Activated CD8-positive, alpha-beta T cell treated with anti-CD3 and anti-CD28 coated beads for 36 hours (primary cell): Measurements from ENCODE around the gene POU2F3. TPM values are rescaled to one million over a fixed set of nuclear protein-coding genes. Genes with fewer than 3 reads are reported as not detected.

Source experiments
- ATAC-seq: fragments of 200-7000 bp; cut with Tn5 transposase; one replicate; pipeline ENCODE4 v1.10.0; 2021; ENCODE audit warnings: mild to moderate bottlenecking, moderate library complexity
- CTCF ChIA-PET: fragments of 350-600 bp; sonication (Branson Sonifier 250); formaldehyde crosslinking; loops from one replicate; lab custom pipeline; 2021; ENCODE audit warnings: antibody characterized with exemption; lab: Charles Lee
- POLR2A ChIA-PET: fragments of 350-600 bp; sonication (Branson Sonifier 250); formaldehyde crosslinking; loops from one replicate; lab custom pipeline; 2021; ENCODE audit warnings: antibody characterized with exemption; lab: Charles Lee
- DNase-seq: peaks from one replicate; pipeline ENCODE4 v3.0.0-alpha.2; 2020
- H3K27ac Mint-ChIP-seq: one replicate; pipeline ENCODE4 v1.8.0; 2021; ENCODE audit warnings: mild to moderate bottlenecking, mixed read lengths
- H3K27me3 Mint-ChIP-seq: one replicate; pipeline ENCODE4 v1.8.0; 2021; ENCODE audit warnings: mixed read lengths
- H3K36me3 Mint-ChIP-seq: one replicate; pipeline ENCODE4 v1.8.0; 2021; ENCODE audit warnings: low read depth, mixed read lengths
- H3K4me1 Mint-ChIP-seq: one replicate; pipeline ENCODE4 v1.8.0; 2021; ENCODE audit warnings: low read depth, mixed read lengths
- H3K4me3 Mint-ChIP-seq: one replicate; pipeline ENCODE4 v1.8.0; 2021; ENCODE audit warnings: mild to moderate bottlenecking, moderate library complexity, mixed read lengths
- H3K9me3 Mint-ChIP-seq: one replicate; pipeline ENCODE4 v1.8.0; 2021; ENCODE audit warnings: mixed read lengths
- CTCF ChIP-seq: fragments of 200-600 bp; IDR thresholded peaks from one replicate; pipeline ENCODE4 v1.8.0; 2022; ENCODE audit warnings: antibody characterized with exemption, mild to moderate bottlenecking
- intact Hi-C: fragments of 100-400 bp; cut with micrococcal nuclease; formaldehyde crosslinking; loops from one replicate; pipeline ENCODE4 v1.10.0; 2022
- total RNA-seq, 2 experiments: library from RNA; stranded (reverse); gene quantifications; one replicate each; pipeline ENCODE4 v1.2.3, GENCODE V29; 2021

Gene POU2F3
- total RNA-seq, 2 experiments from 2014 or later, result not detected

GRCh38 chr11:120314861-120315260 lies 74.9 kb downstream of the POU2F3 start:
- Mint-ChIP-seq H3K36me3 (no peaks in the 10 kb centered on the region), H3K4me1 (no peaks in the 10 kb centered on the region), H3K4me3 (no peak overlapping the region), H3K9me3 (no peaks in the 10 kb centered on the region), H3K27ac (no peak overlapping the region), H3K27me3 (peaks cover 18% of the 10 kb centered on the region)
- no peak for DNase-seq
- no peak for ATAC-seq
- no peak for TF ChIP-seq CTCF
- CTCF ChIA-PET, result interaction anchor here (1.9 to 3.5 kb wide), 2 partner anchors 11 to 20 kb away, joined by 6 to 27 read pairs; no protein-coding TSS in a partner anchor
- intact Hi-C loops, result no loop called here
- POLR2A ChIA-PET, result no interaction called here

GRCh38 chr11:120316880-120317688 lies 77.1 kb downstream of the POU2F3 start:
- ChIA-PET POLR2A (no interaction called here), CTCF (interaction anchor here (1.2 to 2.8 kb wide), 3 partner anchors 14 to 83 kb away, joined by 4 to 13 read pairs (median 6); no protein-coding TSS in a partner anchor)
- no peak for TF ChIP-seq CTCF
- DNase-seq, result no peak
- Mint-ChIP-seq H3K4me3 (no peak overlapping the region), H3K27ac (no peak overlapping the region), H3K9me3 (no peaks in the 10 kb centered on the region), H3K4me1 (no peaks in the 10 kb centered on the region), H3K36me3 (no peaks in the 10 kb centered on the region), H3K27me3 (peaks cover 25% of the 10 kb centered on the region)
- intact Hi-C loops, result no loop called here
- ATAC-seq, result no peak

GRCh38 chr11:120317689-120318480 lies 77.9 kb downstream of the POU2F3 start:
- ChIA-PET POLR2A (no interaction called here), CTCF (interaction anchor here (0.9 to 2.8 kb wide), 3 partner anchors 15 to 17 kb away, joined by 3 to 13 read pairs (median 6); no protein-coding TSS in a partner anchor)
- Mint-ChIP-seq H3K4me1 (no peaks in the 10 kb centered on the region), H3K4me3 (no peak overlapping the region), H3K9me3 (no peaks in the 10 kb centered on the region), H3K27me3 (peaks cover 26% of the 10 kb centered on the region), H3K27ac (no peak overlapping the region), H3K36me3 (no peaks in the 10 kb centered on the region)
- DNase-seq (no peak), ATAC-seq (no peak)
- intact Hi-C loops, result no loop called here
- no peak for TF ChIP-seq CTCF

- Mint-ChIP-seq H3K9me3 (no peaks in the 10 kb centered on the region), H3K36me3 (no peaks in the 10 kb centered on the region), H3K4me1 (no peaks in the 10 kb centered on the region), H3K4me3 (no peak overlapping the region), H3K27me3 (peaks cover 34% of the 10 kb centered on the region), H3K27ac (no peak overlapping the region)
- ATAC-seq (no peak), DNase-seq (no peak)
- CTCF ChIA-PET, result interaction anchor here (0.9 to 2.8 kb wide), 2 partner anchors 14 to 16 kb away, joined by 3 to 13 read pairs; no protein-coding TSS in a partner anchor
- intact Hi-C loops, result no loop called here
- POLR2A ChIA-PET, result no interaction called here
- no peak for TF ChIP-seq CTCF
Observed at GRCh38 chr11:120318906-120319305, 79.0 kb downstream of the POU2F3 start.
